ENCODE measurements around the gene TGFB1. TPM values are rescaled to one million over a fixed set of nuclear protein-coding genes. Genes with fewer than 3 reads are reported as not detected.

The TGFB1 gene
- total and polyA plus RNA-seq, 2 of the 13 experiments (the other 11 are each of a cell fraction or from before 2014, with no cell fraction given) = 4.1 to 5.4 TPM

DNA sequence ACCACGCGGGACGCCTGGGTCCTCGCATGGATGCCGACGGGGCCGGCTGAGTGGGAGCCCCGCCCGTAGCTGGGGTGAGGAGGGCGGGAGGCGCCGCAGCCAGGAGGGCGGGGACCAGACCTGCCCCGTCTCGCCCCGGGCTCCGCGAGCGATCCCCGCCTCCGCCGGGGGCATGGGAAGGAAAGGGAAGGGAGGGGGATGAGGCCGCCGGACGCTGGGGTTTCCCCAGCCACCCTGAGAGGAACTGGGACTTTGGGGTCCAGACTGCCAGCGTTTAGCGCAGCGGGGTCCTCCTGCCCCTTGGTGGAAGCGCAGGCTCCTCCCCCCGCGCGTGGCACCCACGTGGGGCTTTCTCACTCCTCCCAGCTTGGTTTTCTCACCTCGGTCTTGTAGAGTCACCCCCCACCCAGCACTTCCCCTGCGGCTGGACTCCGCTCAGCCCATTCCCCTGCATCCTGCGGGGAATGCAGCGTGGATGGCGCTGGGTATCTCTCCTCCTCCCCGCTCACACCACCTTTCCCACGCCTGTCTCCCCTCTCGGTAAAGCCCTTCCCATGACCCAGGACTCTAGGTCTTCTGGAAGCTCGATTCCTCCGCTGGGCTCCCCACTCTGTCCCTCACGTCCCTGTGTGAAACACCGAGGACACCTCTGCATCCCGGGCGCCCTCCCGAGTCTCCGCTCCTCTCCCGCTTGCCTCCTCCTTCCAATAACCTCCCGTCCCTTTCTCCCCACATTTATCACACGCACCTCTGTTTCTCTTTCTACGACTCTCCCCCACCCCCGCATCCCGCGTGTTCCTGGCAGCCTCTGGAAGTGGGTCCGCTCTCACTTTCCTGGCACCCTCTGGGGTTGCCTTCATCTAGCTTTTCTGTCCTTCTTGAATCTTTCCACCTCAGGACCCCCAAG is 2.1 kb downstream of the TGFB1 start (continued):
- TF ChIP-seq ZNF562 (CRISPR knock-in tag; IDR thresholded peaks at IDR 0.05; ENCODE audit: borderline replicate concordance) = no peak
- no peak for TF ChIP-seq MNT (IDR thresholded peaks at IDR 0.05)
- TF ChIP-seq, protein P1, sequence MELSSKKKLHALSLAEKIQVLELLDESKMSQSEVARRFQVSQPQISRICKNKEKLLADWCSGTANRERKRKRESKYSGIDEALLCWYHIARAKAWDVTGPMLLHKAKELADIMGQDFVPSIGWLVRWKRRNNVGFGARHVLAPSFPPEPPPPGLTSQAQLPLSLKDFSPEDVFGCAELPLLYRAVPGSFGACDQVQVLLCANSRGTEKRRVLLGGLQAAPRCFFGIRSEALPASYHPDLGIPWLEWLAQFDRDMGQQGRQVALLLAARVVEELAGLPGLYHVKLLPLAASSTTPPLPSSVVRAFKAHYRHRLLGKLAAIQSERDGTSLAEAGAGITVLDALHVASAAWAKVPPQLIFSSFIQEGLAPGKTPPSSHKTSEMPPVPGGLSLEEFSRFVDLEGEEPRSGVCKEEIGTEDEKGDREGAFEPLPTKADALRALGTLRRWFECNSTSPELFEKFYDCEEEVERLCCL (CRISPR knock-in tag; IDR thresholded peaks at IDR 0.05; ENCODE audit: borderline replicate concordance) = no peak
- TF ChIP-seq LCORL (IDR thresholded peaks at IDR 0.05) = no peak
- TF ChIP-seq LCORL (CRISPR knock-in tag; IDR thresholded peaks at IDR 0.05) = no peak
- TF ChIP-seq, protein P2, sequence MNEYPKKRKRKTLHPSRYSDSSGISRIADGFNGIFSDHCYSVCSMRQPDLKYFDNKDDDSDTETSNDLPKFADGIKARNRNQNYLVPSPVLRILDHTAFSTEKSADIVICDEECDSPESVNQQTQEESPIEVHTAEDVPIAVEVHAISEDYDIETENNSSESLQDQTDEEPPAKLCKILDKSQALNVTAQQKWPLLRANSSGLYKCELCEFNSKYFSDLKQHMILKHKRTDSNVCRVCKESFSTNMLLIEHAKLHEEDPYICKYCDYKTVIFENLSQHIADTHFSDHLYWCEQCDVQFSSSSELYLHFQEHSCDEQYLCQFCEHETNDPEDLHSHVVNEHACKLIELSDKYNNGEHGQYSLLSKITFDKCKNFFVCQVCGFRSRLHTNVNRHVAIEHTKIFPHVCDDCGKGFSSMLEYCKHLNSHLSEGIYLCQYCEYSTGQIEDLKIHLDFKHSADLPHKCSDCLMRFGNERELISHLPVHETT (CRISPR knock-in tag; conservative IDR thresholded peaks at IDR 0.05) = no peak
- no peak for TF ChIP-seq RARA (CRISPR knock-in tag; IDR thresholded peaks at IDR 0.05)
- TF ChIP-seq SP5 (CRISPR knock-in tag; IDR thresholded peaks at IDR 0.05; ENCODE audit: borderline replicate concordance, low read depth) = peak; percentile 15; the same call in 1 of the 2 replicates
- TF ChIP-seq ZNF44 (CRISPR knock-in tag; IDR thresholded peaks at IDR 0.05) = no peak
- TF ChIP-seq ZNF383 (CRISPR knock-in tag; IDR thresholded peaks at IDR 0.05; ENCODE audit: borderline replicate concordance) = no peak
- TF ChIP-seq HOXA3 (CRISPR knock-in tag; IDR thresholded peaks at IDR 0.05) = no peak
- TF ChIP-seq ZNF75D (CRISPR knock-in tag; IDR thresholded peaks at IDR 0.05; ENCODE audit: borderline replicate concordance) = no peak
- no peak for TF ChIP-seq TCF7L2 (IDR thresholded peaks at IDR 0.05; ENCODE audit: low read depth, low read length)
- TF ChIP-seq RNF2 (conservative IDR thresholded peaks at IDR 0.05; ENCODE audit: low read depth) = no peak
- TF ChIP-seq TOE1 (CRISPR knock-in tag; IDR thresholded peaks at IDR 0.05) = no peak
- TF ChIP-seq ZNF781 (CRISPR knock-in tag; IDR thresholded peaks at IDR 0.05; ENCODE audit: borderline replicate concordance, not compliant biosample characterization) = no peak
- TF ChIP-seq ZNF335 (CRISPR knock-in tag; IDR thresholded peaks at IDR 0.05) = no peak
- no peak for TF ChIP-seq REXO4 (CRISPR knock-in tag; IDR thresholded peaks at IDR 0.05; ENCODE audit: borderline replicate concordance)
- no peak for TF ChIP-seq ZFP90 (CRISPR knock-in tag; IDR thresholded peaks at IDR 0.05; ENCODE audit: borderline replicate concordance)
- TF ChIP-seq PAX8 (CRISPR knock-in tag; IDR thresholded peaks at IDR 0.05; ENCODE audit: borderline replicate concordance) = no peak
- TF ChIP-seq TRIM22 (IDR thresholded peaks at IDR 0.05) = no peak
- TF ChIP-seq MTA1 (CRISPR knock-in tag; IDR thresholded peaks at IDR 0.05; ENCODE audit: borderline replicate concordance) = 0 out of 2 replicates have a peak, but pooled peaks have one; percentile 25
- no peak for TF ChIP-seq NFE2L1 (CRISPR knock-in tag; IDR thresholded peaks at IDR 0.05; ENCODE audit: borderline replicate concordance)
- TF ChIP-seq ELF1 (CRISPR knock-in tag; IDR thresholded peaks at IDR 0.05) = no peak
- no peak for TF ChIP-seq FOSL2 (CRISPR knock-in tag; IDR thresholded peaks at IDR 0.05)
- TF ChIP-seq RBM39 (IDR thresholded peaks at IDR 0.05; ENCODE audit: low read depth, low read length, poor library complexity, severe bottlenecking) = peak; percentile 59

All from HepG2 (cell line).